ENCODE data around the gene USP46.

- no peak for TF ChIP-seq CTCF (IDR thresholded peaks at IDR 0.05)
- no peak for TF ChIP-seq POLR2A (IDR thresholded peaks at IDR 0.05)
Measured at GRCh38 chr4:52568351-52568750, 90.8 kb downstream of the USP46 start.

Measured in adrenal gland (tissue), 5 donors.